ENCODE measurements around the gene GOLGA1. TPM values are rescaled to one million over a fixed set of nuclear protein-coding genes. Genes with fewer than 3 reads are reported as not detected.

The GOLGA1 gene
- total RNA-seq, 2 donors from 2014 or later = 22.5 to 24.0 TPM

DNA sequence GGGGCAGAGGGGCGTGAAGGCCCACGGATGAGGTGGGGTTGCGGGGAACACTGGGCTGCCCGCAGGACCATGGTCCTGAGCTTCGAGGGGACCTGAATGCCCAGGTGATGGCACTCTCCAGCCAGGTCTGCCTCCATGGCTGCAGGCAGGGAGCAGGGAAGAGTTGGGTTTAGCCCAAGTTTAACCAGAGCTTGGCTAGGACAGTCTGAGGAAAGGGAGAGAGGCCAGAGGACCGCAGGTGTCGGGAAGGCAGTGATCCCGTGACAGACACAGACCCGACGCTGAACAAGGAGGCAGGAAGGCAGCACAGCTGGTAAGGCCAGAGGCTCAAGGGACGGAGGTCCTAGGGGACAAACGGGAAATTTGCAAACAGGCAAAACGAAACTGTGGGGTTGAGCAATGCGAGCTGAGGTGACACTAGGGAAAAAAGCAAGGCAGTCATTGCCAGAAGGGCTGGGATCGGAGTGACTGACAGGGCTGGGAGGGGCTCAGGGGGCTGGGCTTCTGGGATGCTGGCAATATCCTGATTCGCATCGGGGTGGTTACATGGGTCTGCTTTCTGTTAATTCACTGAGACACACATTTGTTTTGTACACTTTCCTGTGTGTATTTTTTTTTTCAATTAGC, 53.9 kb downstream of the GOLGA1 start:
- Mint-ChIP-seq H3K9me3 (no peaks in the 10 kb centered on the region), H3K27ac (no peak overlapping the region), H3K27me3 (ENCODE audit: low read depth) (no peaks in the 10 kb centered on the region), H3K4me3 (no peak overlapping the region), H3K36me3 (ENCODE audit: insufficient read depth in 2 of 2) (peaks cover 3 to 29% of the 10 kb centered on the region in 2 donors), H3K4me1 (ENCODE audit: low read depth) (no peaks in the 10 kb centered on the region)
- ATAC-seq (replicated peaks in 1 of 2) (no peak), DNase-seq (no peak)

DNA sequence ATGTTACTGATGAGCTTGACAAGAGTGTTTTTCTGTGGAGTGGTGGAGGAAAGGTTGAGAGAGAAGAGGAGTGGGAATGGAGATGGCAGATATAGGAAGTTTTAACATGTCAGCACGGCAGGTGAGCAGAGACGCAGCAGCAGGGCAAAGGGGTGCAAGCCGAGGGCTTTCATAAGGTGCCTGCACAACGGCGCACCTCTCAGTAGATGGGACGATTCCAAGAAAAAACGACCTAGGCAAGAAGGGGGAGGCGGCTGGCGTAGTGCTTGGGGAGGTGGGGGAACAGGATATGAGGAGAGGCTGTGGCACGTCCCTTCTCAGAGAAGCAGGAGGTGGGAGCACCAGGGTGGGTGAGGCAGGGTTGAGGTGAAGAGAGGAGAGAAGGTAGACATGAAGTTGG, 54.4 kb downstream of the GOLGA1 start:
- H3K36me3 Mint-ChIP-seq (ENCODE audit: insufficient read depth in 2 of 2) = peaks cover 3 to 29% of the 10 kb centered on the region in 2 donors
- ATAC-seq (replicated peaks in 1 of 2) (no peak), DNase-seq (no peak)
- no peaks in the 10 kb centered on the region for H3K4me1 Mint-ChIP-seq (ENCODE audit: low read depth)
- no peaks in the 10 kb centered on the region for H3K27me3 Mint-ChIP-seq (ENCODE audit: low read depth)
- H3K4me3 Mint-ChIP-seq = no peak overlapping the region
- no peaks in the 10 kb centered on the region for H3K9me3 Mint-ChIP-seq
- no peak overlapping the region for H3K27ac Mint-ChIP-seq

DNA sequence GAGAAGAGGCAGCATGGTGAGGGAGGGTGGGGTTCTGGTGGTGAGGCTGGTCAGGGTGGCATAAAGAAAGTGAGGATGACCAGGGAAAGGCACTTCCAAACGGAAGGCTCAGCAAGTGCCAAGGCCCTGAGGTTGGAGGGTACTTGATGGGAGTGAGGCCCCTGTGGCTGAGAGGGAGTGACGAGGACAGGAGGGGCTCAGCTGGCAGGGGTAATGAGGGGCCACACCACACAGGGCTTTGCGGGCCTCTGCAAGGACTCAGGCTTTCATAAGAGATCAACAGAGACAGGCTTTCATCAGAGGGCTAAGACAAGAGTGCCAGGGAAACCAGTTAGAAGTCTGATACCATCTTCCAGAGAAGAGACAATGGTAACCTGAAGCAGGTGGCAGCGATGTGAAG, 55.3 kb downstream of the GOLGA1 start:
- DNase-seq (no peak), ATAC-seq (replicated peaks in 1 of 2) (no peak)
- Mint-ChIP-seq H3K27me3 (ENCODE audit: low read depth) (no peaks in the 10 kb centered on the region), H3K9me3 (no peaks in the 10 kb centered on the region), H3K36me3 (ENCODE audit: insufficient read depth in 2 of 2) (peaks cover 3 to 24% of the 10 kb centered on the region in 2 donors), H3K4me1 (ENCODE audit: low read depth) (no peaks in the 10 kb centered on the region), H3K27ac (no peak overlapping the region), H3K4me3 (no peak overlapping the region)

DNA sequence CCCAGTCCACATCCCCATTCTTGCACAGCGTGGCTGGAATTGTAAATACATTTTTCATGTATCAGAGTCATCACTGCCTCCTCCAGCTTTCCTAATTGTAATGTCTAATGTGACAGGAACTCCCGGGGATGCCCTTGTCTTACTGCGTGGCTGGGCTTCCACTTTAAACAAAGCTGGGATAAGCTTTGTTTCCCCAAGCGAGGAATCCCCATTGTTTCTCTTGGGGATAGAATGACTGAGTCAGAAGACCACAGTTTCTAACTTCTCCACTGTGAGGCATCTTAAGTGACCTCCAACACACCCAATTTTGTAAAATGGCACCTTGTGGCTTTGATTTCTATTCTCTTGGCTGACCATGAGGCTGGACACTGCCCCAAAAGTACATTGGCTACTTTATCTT, 56.5 kb downstream of the GOLGA1 start:
- Mint-ChIP-seq H3K27me3 (ENCODE audit: low read depth) (no peaks in the 10 kb centered on the region), H3K27ac (peak overlapping the region; percentile 32), H3K36me3 (ENCODE audit: insufficient read depth in 2 of 2) (peaks cover 3 to 19% of the 10 kb centered on the region in 2 donors), H3K9me3 (no peaks in the 10 kb centered on the region), H3K4me3 (no peak overlapping the region), H3K4me1 (ENCODE audit: low read depth) (no peaks in the 10 kb centered on the region)
- ATAC-seq (replicated peaks in 1 of 2) (no peak), DNase-seq (no peak)

DNA sequence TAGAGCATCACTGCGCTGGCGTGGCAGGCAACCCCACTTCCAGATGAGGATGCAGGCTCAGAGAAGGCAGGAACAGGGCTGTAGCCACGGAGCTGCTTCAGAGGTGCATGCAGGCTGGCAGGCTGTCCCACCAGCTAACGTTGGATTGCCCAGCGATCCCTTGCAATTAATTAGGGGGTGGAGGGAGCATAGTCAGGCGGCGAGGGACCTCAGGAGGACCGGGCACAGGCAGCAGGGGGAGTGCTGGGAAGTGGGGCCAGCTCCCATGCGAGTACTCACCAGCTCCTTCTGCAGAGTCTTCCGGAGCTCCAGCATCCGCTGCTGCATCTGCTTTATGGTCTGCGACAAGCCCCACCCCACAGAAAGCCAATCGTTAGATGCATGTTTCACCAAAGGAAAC, 58.7 kb downstream of the GOLGA1 start:
- H3K36me3 Mint-ChIP-seq (ENCODE audit: insufficient read depth in 2 of 2) = peaks cover 3 to 18% of the 10 kb centered on the region in 2 donors
- no peaks in the 10 kb centered on the region for H3K27me3 Mint-ChIP-seq (ENCODE audit: low read depth)
- no peak overlapping the region for H3K27ac Mint-ChIP-seq
- peaks cover 9% of the 10 kb centered on the region for H3K4me1 Mint-ChIP-seq (ENCODE audit: low read depth)
- no peaks in the 10 kb centered on the region for H3K9me3 Mint-ChIP-seq
- no peak overlapping the region for H3K4me3 Mint-ChIP-seq
- DNase-seq (no peak), ATAC-seq (replicated peaks in 1 of 2) (peak; percentile 15 to 20)

DNA sequence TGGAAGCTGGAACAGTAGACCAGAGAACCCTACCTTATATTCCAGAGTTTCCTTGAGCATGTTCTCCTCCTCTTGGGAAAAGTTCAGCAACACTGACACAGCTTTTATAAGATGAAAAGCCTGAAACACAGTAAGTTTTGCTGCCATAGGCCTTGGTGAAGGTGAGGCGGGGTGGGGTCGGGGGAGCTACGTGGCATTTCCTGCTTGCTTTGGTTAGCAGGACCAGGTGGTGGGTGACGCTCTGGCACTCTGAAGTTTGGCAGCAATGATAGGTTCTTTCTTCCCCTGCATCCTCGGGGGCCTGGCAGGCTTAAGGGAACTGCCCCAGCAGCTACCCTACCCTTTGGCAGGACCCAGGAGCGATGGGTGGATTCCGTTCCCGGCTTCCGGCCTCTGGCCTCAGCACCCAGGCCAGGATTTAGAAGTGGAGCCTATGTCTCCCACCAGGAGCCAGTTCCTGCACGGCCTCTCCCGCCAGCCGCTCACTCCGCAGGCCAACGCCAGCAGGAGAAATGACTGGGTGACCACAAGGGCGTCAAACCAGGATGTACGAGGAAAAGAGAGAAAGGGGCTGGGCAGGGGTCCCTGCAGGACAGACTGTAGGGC, 59.6 kb downstream of the GOLGA1 start:
- H3K27me3 Mint-ChIP-seq (ENCODE audit: low read depth) = no peaks in the 10 kb centered on the region
- H3K4me3 Mint-ChIP-seq = no peak overlapping the region
- no peak for DNase-seq
- peaks cover 14% of the 10 kb centered on the region for H3K4me1 Mint-ChIP-seq (ENCODE audit: low read depth)
- peak overlapping the region; percentile 40 for H3K27ac Mint-ChIP-seq
- no peaks in the 10 kb centered on the region for H3K9me3 Mint-ChIP-seq
- no peak for ATAC-seq (replicated peaks in 1 of 2)
- H3K36me3 Mint-ChIP-seq (ENCODE audit: insufficient read depth in 2 of 2) = peaks cover under 1 to 14% of the 10 kb centered on the region in 2 donors

DNA sequence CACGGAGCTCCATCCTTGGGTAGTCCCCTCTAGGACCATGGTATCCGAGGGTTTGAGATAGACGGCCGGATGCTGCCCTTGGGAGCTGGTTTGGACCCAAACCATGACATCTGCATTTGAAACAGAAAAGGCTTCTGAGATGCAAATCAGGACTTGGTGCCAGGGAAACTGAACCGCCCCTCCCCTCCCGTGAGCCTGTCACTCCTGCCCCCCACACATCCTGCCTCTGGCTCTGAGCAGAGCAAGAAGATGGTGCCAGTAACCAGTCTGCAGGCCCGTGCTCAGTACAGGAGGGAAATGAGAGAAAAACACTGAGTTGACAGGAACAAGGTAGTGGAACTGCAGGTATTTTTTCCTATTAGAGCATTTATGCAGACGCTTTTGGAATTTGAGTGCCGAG, 60.4 kb downstream of the GOLGA1 start:
- DNase-seq (no peak), ATAC-seq (replicated peaks in 1 of 2) (peak in 1 of 2 donors; percentile 27)
- H3K9me3 Mint-ChIP-seq = no peaks in the 10 kb centered on the region
- no peak overlapping the region for H3K4me3 Mint-ChIP-seq
- no peak overlapping the region for H3K27ac Mint-ChIP-seq
- no peaks in the 10 kb centered on the region for H3K27me3 Mint-ChIP-seq (ENCODE audit: low read depth)
- H3K4me1 Mint-ChIP-seq (ENCODE audit: low read depth) = peaks cover 14% of the 10 kb centered on the region
- peaks cover 0 to 13% of the 10 kb centered on the region in 2 donors for H3K36me3 Mint-ChIP-seq (ENCODE audit: insufficient read depth in 2 of 2)

DNA sequence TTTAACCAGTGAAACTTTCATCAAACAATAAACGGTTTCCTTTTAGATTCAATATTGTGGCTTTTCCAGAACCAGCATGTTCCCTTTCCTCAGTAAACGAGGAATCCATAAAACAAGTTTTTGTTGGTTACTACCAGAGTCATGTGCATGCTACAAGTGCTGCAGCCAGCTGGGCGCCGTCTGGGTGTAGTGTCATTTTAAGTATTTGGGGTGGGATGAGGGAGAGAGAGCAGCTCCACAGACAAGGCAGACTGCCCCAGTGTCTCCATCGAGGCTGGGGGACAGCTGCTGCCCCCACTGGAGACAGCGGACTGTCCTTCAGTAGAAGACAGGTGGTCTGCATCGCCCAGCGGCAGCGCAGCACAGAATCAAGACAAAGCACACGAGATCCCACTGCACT, 61.7 kb downstream of the GOLGA1 start:
- peaks cover 19% of the 10 kb centered on the region for H3K4me1 Mint-ChIP-seq (ENCODE audit: low read depth)
- H3K36me3 Mint-ChIP-seq (ENCODE audit: insufficient read depth in 2 of 2) = peaks cover 0 to 21% of the 10 kb centered on the region in 2 donors
- no peak for DNase-seq
- no peaks in the 10 kb centered on the region for H3K9me3 Mint-ChIP-seq
- ATAC-seq (replicated peaks in 1 of 2) = no peak
- H3K4me3 Mint-ChIP-seq = no peak overlapping the region
- H3K27ac Mint-ChIP-seq = no peak overlapping the region
- H3K27me3 Mint-ChIP-seq (ENCODE audit: low read depth) = no peaks in the 10 kb centered on the region

DNA sequence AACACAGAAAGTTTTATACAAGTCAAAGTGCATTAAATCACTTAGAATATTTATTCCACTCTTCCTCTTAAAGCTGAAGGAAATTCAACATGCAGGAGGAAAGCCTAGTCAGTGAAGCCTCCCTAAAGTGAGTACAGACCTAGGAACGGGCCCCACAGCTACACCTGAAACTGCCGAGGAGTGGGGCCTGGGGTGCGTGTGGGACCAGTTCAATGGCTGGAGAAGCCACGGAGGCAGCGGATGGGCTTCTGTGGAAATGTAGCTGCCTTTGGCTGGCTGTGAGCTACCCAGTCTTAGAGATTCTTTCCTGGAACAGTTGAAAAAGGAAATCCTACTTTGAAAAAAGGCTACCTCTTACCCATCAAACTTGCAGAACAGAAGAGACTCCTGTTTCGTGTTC, 62.4 kb downstream of the GOLGA1 start:
- H3K27me3 Mint-ChIP-seq (ENCODE audit: low read depth) = no peaks in the 10 kb centered on the region
- DNase-seq (no peak), ATAC-seq (replicated peaks in 1 of 2) (no peak)
- no peaks in the 10 kb centered on the region for H3K9me3 Mint-ChIP-seq
- H3K4me3 Mint-ChIP-seq = no peak overlapping the region
- peaks cover under 1 to 22% of the 10 kb centered on the region in 2 donors for H3K36me3 Mint-ChIP-seq (ENCODE audit: insufficient read depth in 2 of 2)
- peaks cover 26% of the 10 kb centered on the region for H3K4me1 Mint-ChIP-seq (ENCODE audit: low read depth)
- H3K27ac Mint-ChIP-seq = peak overlapping the region; percentile 24

DNA sequence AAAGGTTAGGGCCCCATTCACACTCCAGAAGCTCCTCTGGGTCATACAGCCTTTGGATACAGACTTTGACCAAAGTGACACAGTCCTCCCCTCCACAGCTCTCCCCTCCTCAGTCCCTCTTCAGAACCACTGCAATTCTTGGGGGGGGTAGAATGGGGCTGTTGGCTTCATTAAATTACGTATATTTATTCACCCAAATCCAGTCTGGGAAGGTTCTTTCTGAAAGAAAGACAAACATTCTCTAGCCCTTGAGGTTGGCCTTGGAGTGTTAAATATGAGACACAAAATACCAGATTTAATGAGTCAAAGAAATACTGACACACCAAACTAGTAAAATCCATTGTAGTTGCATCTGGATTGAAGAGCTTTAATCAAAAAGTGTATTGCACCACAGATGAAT, 62.9 kb downstream of the GOLGA1 start:
- DNase-seq = no peak
- Mint-ChIP-seq H3K4me3 (no peak overlapping the region), H3K27me3 (ENCODE audit: low read depth) (no peaks in the 10 kb centered on the region), H3K36me3 (ENCODE audit: insufficient read depth in 2 of 2) (peaks cover 5 to 26% of the 10 kb centered on the region in 2 donors), H3K9me3 (no peaks in the 10 kb centered on the region), H3K4me1 (ENCODE audit: low read depth) (peaks cover 31% of the 10 kb centered on the region), H3K27ac (peak overlapping the region; percentile 24)
- ATAC-seq (replicated peaks in 1 of 2) = no peak

DNA sequence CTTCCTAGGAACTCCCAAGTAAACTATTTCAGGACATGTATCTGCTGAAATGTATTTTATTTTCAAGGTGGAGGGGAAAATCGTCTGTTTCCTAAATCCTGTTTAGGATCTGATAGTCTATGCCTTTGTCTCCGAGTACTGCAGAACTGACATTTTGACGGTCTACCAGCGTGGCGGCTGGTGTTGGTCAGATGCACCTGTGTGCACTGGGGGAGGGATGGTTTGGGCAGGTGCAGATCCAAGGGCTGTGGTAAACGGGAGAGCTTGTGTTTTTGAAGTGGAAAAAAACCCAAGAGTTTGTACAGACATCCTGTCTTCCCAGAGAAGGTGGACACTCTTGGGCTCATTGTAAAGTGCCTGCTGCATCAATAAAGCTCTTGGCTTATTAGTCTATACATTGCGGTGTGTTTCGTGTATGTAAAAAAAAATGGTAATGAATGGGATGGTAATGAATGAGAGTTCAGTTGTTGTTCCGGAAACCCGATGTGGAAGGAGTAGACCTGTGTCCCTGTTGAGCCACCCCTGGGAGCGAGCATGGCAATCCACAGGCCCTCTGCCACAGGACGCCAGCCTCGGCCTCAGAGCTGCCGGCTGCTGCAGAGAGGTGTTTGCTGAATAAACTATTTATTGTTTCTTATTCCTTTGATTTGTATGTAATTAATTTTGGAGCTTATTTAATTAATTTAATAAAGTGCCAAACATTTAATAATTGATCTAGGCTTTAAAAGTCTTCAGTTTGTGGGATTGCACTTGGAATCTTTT, 63.7 kb downstream of the GOLGA1 start:
- peak overlapping the region; percentile 56 for H3K27ac Mint-ChIP-seq
- H3K4me3 Mint-ChIP-seq = no peak overlapping the region
- DNase-seq (no peak), ATAC-seq (replicated peaks in 1 of 2) (no peak)
- H3K4me1 Mint-ChIP-seq (ENCODE audit: low read depth) = peaks cover 40% of the 10 kb centered on the region
- peaks cover 7 to 34% of the 10 kb centered on the region in 2 donors for H3K36me3 Mint-ChIP-seq (ENCODE audit: insufficient read depth in 2 of 2)
- no peaks in the 10 kb centered on the region for H3K27me3 Mint-ChIP-seq (ENCODE audit: low read depth)
- no peaks in the 10 kb centered on the region for H3K9me3 Mint-ChIP-seq

DNA sequence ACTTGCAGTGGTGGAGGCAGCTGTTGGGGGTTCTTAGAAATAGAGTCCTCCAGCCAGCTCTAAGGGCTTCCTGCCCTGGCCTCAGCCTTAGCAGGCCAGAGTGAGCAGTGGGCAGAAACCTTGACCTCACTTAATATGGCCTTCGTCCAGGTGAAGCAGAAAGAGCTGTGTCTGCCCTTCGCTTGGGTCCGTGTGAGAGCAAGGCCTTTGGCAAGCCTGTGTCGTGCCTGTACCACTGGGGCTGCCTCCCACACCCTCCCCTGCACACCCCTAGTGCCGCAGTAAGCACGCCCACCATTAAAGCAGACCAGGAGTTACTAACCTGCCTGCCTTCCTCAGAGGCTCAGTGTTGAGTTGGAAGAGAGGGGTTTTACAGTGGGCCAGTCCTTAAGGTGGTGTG, 65.4 kb downstream of the GOLGA1 start:
- H3K4me1 Mint-ChIP-seq (ENCODE audit: low read depth) = peaks cover 57% of the 10 kb centered on the region
- H3K9me3 Mint-ChIP-seq = no peaks in the 10 kb centered on the region
- H3K27me3 Mint-ChIP-seq (ENCODE audit: low read depth) = no peaks in the 10 kb centered on the region
- DNase-seq = no peak
- no peak overlapping the region for H3K4me3 Mint-ChIP-seq
- no peak for ATAC-seq (replicated peaks in 1 of 2)
- peak overlapping the region; percentile 87 for H3K27ac Mint-ChIP-seq
- peaks cover 19 to 51% of the 10 kb centered on the region in 2 donors for H3K36me3 Mint-ChIP-seq (ENCODE audit: insufficient read depth in 2 of 2)

DNA sequence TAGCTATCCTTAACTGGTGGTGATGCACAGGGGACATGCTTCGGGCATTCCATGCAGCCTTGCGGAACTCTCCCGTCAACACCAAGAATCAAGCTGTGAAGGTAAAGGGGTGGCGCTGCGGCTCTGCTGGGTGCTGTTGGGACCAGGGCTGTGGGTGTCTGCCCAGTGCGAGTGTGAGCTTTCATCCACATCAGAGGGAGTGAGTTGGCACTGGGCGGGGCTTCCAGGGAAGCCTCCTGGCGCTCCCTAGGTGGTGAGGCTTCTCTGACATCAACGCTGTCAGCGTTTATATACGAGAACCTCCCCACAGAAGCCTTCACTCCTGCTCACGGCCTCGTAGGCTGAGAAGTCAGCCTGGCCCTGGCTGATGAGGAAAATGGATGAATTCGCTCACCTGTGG, 67.2 kb downstream of the GOLGA1 start:
- Mint-ChIP-seq H3K36me3 (ENCODE audit: insufficient read depth in 2 of 2) (peaks cover 27 to 58% of the 10 kb centered on the region in 2 donors), H3K27me3 (ENCODE audit: low read depth) (no peaks in the 10 kb centered on the region), H3K27ac (peak overlapping the region; percentile 99), H3K9me3 (no peaks in the 10 kb centered on the region), H3K4me3 (peak overlapping the region; percentile 98), H3K4me1 (ENCODE audit: low read depth) (peaks cover 61% of the 10 kb centered on the region)
- DNase-seq = peak in 1 of 2 donors; percentile 20
- no peak for ATAC-seq (replicated peaks in 1 of 2)

All from activated T-cell treated with anti-CD3 and anti-CD28 coated beads, Interleukin-2, amount 50 U/mL, for 72 hours (primary cell).